ENCODE measurements around the gene CHPT1.

The CHPT1 gene

GRCh38 chr12:101686176-101686575, 11.3 kb upstream of the CHPT1 start:
- DNase-seq: no peak

GRCh38 chr12:101690544-101691098, 6.8 kb upstream of the CHPT1 start:
- DNase-seq: no peak

- no peak for DNase-seq
Measured at GRCh38 chr12:101691503-101692096, 5.8 kb upstream of the CHPT1 start.

- no peak for DNase-seq
Measured at GRCh38 chr12:101694297-101694848, 3.1 kb upstream of the CHPT1 start.

GRCh38 chr12:101694986-101695385, 2.5 kb upstream of the CHPT1 start:
- no peak for DNase-seq

- no peak for DNase-seq
Measured at GRCh38 chr12:101695706-101696105, 1.7 kb upstream of the CHPT1 start.

- DNase-seq: no peak
Measured at GRCh38 chr12:101696251-101697196, 916 bp upstream of the CHPT1 start.

GRCh38 chr12:101697930-101698799, 725 bp downstream of the CHPT1 start:
- peak; percentile 88 for DNase-seq

GRCh38 chr12:101698800-101699347, 1.4 kb downstream of the CHPT1 start:
- DNase-seq: no peak

- no peak for DNase-seq
Measured at GRCh38 chr12:101700299-101700820, 2.9 kb downstream of the CHPT1 start.

- no peak for DNase-seq
Measured at GRCh38 chr12:101703487-101703886, 6.0 kb downstream of the CHPT1 start.

- DNase-seq: no peak
Measured at GRCh38 chr12:101706403-101706802, 9.0 kb downstream of the CHPT1 start.

GRCh38 chr12:101707131-101707782, 9.8 kb downstream of the CHPT1 start:
- DNase-seq: no peak

- no peak for DNase-seq
Measured at GRCh38 chr12:101710288-101710687, 12.8 kb downstream of the CHPT1 start.

GRCh38 chr12:101713059-101713682, 15.7 kb downstream of the CHPT1 start:
- DNase-seq: peak; percentile 58

- no peak for DNase-seq
Measured at GRCh38 chr12:101713930-101714329, 16.5 kb downstream of the CHPT1 start.

- DNase-seq: no peak
Measured at GRCh38 chr12:101714877-101715444, 17.5 kb downstream of the CHPT1 start.

- no peak for DNase-seq
Measured at GRCh38 chr12:101719566-101719965, 22.1 kb downstream of the CHPT1 start.

- no peak for DNase-seq
Measured at GRCh38 chr12:101720118-101720517, 22.7 kb downstream of the CHPT1 start.

- DNase-seq: no peak
Measured at GRCh38 chr12:101722392-101722791, 25.0 kb downstream of the CHPT1 start.

GRCh38 chr12:101727098-101727497, 29.7 kb downstream of the CHPT1 start:
- no peak for DNase-seq
